Liver (tissue), 3 donors: Measurements from ENCODE around the gene TMEM114.

Source experiments
- CTCF ChIP-seq: fragments of 150-350 bp; IDR thresholded peaks from 2 replicates; pipeline ENCODE4 v1.5.1; 2017; ENCODE audit warnings: improper control_type of control experiment, low read depth, low read length; ENCODE audit not compliant: missing input control
- FOXA1 ChIP-seq: IDR thresholded peaks from 2 replicates; pipeline ENCODE4 v1.6.1; 2016; ENCODE audit warnings: antibody characterized with exemption
- MAX ChIP-seq: IDR thresholded peaks from 2 replicates; pipeline ENCODE4 v1.6.1; 2016; ENCODE audit warnings: antibody characterized with exemption
- REST ChIP-seq: IDR thresholded peaks from 2 replicates; pipeline ENCODE4 v1.6.1; 2016; ENCODE audit warnings: antibody characterized with exemption, mild to moderate bottlenecking
- RXRA ChIP-seq, 2 donors: IDR thresholded peaks; 2 replicates each; pipeline ENCODE4 v1.6.1; 2017 to 2018; ENCODE audit warnings: antibody characterized with exemption in 2 of 2, mild to moderate bottlenecking in 1 of 2
- donor health status: healthy.
- donor health status: healthy.

- TF ChIP-seq CTCF (no peak), REST (no peak), RXRA (IDR thresholded peaks at IDR 0.05) (no peak), FOXA1 (no peak), MAX (no peak)
These were observed 4.5 kb downstream of the TMEM114 start for GRCh38 chr16:8585857-8586256.
